ENCODE measurements around the gene SLC26A1. TPM values are rescaled to one million over a fixed set of nuclear protein-coding genes. Genes with fewer than 3 reads are reported as not detected.

Gene SLC26A1
- polyA plus RNA-seq, 1 donor (not counting 4 experiments of a cell fraction or from before 2014, with no cell fraction given): not detected

DNA sequence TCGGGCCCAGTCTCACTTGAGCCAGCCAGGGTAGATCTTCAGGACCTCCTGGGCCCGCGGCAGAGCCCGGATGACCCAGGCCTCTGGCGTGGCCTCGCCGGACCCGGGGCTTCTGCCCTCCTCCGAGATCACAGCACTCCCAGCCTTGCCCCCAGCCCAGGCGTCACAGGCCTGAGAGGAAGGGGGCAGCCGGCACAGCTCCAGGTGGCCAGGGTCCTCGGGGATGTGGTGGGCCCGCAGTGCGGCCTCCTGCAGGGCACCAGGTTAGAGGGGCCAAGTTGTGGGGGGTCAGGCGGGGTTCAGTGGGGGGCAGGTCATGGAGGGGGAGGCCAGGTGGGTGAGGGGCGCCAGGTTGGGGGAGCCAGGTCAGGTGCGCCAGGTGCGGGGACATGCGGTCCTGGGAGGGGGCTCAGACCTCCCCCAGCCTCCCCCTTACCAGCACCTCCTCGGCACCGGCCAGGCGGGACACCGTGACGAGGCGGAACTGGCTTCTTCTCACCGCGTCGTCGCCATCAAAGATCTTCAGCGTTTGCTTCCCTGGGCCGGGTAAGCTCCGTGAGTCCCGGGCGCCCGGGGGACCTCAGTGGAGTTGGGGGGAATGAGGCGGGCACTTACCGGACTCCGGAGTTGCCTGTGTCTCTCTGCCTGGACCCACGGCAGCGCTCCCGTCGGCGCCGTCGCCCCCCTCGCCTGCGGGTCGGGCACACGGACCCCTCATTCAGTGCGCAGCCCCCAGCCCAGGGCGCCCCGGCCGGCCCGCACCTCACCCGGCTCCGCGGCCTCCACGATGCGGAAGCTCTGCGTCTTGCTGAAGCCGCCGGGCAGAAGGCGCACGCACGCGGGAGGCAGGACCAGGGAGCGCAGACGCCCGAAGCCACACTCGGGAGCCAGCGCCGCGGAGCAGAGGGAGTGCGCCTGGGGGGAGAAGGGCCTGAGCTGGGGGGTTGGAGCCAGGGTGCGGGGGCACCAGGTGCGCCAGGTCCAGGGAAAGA lies 25.8 kb downstream of the SLC26A1 start:
- Histone ChIP-seq H3K27ac (ENCODE audit: control insufficient read depth, insufficient read depth, low read length) (no peak overlapping the region), H2AFZ (ENCODE audit: control insufficient read depth, low read length) (no peak overlapping the region), H3K9ac (ENCODE audit: control insufficient read depth, extremely low read depth, insufficient read depth, low read length) (no peak overlapping the region), H3K4me2 (ENCODE audit: control insufficient read depth, extremely low read depth, insufficient read depth, low read depth, low read length) (no peak overlapping the region), H3K9me1 (ENCODE audit: control insufficient read depth, extremely low read depth, insufficient read depth, low read length) (no peaks in the 10 kb centered on the region), H3K4me1 (ENCODE audit: control insufficient read depth, extremely low read depth, insufficient read depth, low read length) (peaks cover 19% of the 10 kb centered on the region), H3K27me3 (ENCODE audit: control insufficient read depth, extremely low read depth, insufficient read depth, low read length) (no peaks in the 10 kb centered on the region), H3K4me3 (ENCODE audit: control insufficient read depth in 2 of 3, extremely low read depth in 1 of 3, insufficient read depth in 2 of 3, low read depth in 1 of 3, low read length in 3 of 3) (no peak overlapping the region), H3K9me3 (ENCODE audit: control insufficient read depth, low read depth, low read length) (no peaks in the 10 kb centered on the region), H3K36me3 (ENCODE audit: control insufficient read depth in 2 of 2, extremely low read depth in 1 of 2, insufficient read depth in 2 of 2, low read length in 2 of 2) (peaks cover 4 to 17% of the 10 kb centered on the region in 2 experiments), H4K20me1 (ENCODE audit: control insufficient read depth, extremely low read depth, insufficient read depth, low read length) (peaks cover 3% of the 10 kb centered on the region), H3K79me2 (ENCODE audit: control insufficient read depth, insufficient read depth, low read length) (no peaks in the 10 kb centered on the region)
- DNase-seq (ENCODE audit: low read depth, low spot score) (no peak), FAIRE-seq (no peak)
- dilution Hi-C loops (cut with MboI; ENCODE audit: extremely low pct_ligation_motif_present, low sequenced_read_pairs): no loop called here
- TF ChIP-seq, protein P1, sequence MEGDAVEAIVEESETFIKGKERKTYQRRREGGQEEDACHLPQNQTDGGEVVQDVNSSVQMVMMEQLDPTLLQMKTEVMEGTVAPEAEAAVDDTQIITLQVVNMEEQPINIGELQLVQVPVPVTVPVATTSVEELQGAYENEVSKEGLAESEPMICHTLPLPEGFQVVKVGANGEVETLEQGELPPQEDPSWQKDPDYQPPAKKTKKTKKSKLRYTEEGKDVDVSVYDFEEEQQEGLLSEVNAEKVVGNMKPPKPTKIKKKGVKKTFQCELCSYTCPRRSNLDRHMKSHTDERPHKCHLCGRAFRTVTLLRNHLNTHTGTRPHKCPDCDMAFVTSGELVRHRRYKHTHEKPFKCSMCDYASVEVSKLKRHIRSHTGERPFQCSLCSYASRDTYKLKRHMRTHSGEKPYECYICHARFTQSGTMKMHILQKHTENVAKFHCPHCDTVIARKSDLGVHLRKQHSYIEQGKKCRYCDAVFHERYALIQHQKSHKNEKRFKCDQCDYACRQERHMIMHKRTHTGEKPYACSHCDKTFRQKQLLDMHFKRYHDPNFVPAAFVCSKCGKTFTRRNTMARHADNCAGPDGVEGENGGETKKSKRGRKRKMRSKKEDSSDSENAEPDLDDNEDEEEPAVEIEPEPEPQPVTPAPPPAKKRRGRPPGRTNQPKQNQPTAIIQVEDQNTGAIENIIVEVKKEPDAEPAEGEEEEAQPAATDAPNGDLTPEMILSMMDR (optimal IDR thresholded peaks at IDR 0.05 in 1 of 3, IDR thresholded peaks at IDR 0.05 in 1 of 3, conservative IDR thresholded peaks at IDR 0.05 in 1 of 3; ENCODE audit: extremely low read depth in 1 of 3, insufficient read depth in 2 of 3, low read length in 3 of 3): no peak
- TF ChIP-seq EZH2 (IDR thresholded peaks at IDR 0.05; ENCODE audit: low read length): no peak

DNA sequence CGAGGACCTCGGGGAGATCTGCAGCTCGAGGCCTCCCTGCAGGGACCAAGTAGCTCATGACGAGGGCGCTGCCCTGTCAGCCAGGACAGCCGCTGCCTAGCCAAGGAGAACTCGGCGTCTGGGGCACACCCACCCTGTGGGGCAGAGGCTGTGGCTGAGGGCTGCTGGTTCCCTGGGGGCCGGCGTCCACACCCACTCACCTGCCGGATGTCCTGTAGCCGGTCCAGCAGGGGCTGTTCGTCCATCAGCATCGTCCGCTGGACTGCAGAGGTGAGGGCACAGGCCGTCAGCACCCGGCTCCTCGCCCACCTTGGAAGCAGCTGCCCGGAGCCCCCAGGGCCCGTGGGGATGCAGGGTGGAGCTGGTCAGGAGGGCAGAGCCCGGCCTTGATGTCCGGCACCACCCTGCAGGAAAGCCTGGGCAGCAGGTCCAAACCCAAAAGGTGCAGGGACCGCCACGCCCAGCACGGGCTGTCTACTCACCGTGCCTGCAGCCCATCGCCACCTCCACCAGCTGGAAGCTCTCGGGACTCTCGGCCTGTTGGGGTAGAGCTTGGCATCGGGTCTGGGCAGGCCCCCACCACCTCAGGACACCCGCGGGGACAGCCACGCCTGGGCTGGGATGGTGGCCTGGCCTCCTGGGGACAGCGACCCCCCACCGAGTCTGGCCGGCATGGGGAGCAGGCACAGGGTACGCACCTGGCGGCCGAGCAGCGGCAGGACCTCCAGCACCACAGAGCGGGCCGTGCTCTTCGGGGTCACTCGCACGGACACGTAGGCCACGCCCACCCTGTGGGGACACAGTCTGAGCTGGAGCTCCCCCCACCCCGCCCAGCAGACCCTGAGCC lies 26.7 kb downstream of the SLC26A1 start:
- Histone ChIP-seq H3K4me1 (ENCODE audit: control insufficient read depth, extremely low read depth, insufficient read depth, low read length) (peaks cover 17% of the 10 kb centered on the region), H3K9me3 (ENCODE audit: control insufficient read depth, low read depth, low read length) (no peaks in the 10 kb centered on the region), H3K9ac (ENCODE audit: control insufficient read depth, extremely low read depth, insufficient read depth, low read length) (no peak overlapping the region), H4K20me1 (ENCODE audit: control insufficient read depth, extremely low read depth, insufficient read depth, low read length) (peaks cover 9% of the 10 kb centered on the region), H3K4me2 (ENCODE audit: control insufficient read depth, extremely low read depth, insufficient read depth, low read depth, low read length) (no peak overlapping the region), H3K36me3 (ENCODE audit: control insufficient read depth in 2 of 2, extremely low read depth in 1 of 2, insufficient read depth in 2 of 2, low read length in 2 of 2) (peaks cover 4 to 19% of the 10 kb centered on the region in 2 experiments), H3K27me3 (ENCODE audit: control insufficient read depth, extremely low read depth, insufficient read depth, low read length) (no peaks in the 10 kb centered on the region), H3K4me3 (ENCODE audit: control insufficient read depth in 2 of 3, extremely low read depth in 1 of 3, insufficient read depth in 2 of 3, low read depth in 1 of 3, low read length in 3 of 3) (no peak overlapping the region), H3K79me2 (ENCODE audit: control insufficient read depth, insufficient read depth, low read length) (no peaks in the 10 kb centered on the region), H3K9me1 (ENCODE audit: control insufficient read depth, extremely low read depth, insufficient read depth, low read length) (peaks cover 3% of the 10 kb centered on the region), H3K27ac (ENCODE audit: control insufficient read depth, insufficient read depth, low read length) (no peak overlapping the region), H2AFZ (ENCODE audit: control insufficient read depth, low read length) (no peak overlapping the region)
- dilution Hi-C loops (cut with MboI; ENCODE audit: extremely low pct_ligation_motif_present, low sequenced_read_pairs): no loop called here
- TF ChIP-seq, protein P1 (optimal IDR thresholded peaks at IDR 0.05 in 1 of 3, IDR thresholded peaks at IDR 0.05 in 1 of 3, conservative IDR thresholded peaks at IDR 0.05 in 1 of 3; ENCODE audit: extremely low read depth in 1 of 3, insufficient read depth in 2 of 3, low read length in 3 of 3): no peak
- no peak for TF ChIP-seq EZH2 (IDR thresholded peaks at IDR 0.05; ENCODE audit: low read length)
- DNase-seq (ENCODE audit: low read depth, low spot score) (no peak), FAIRE-seq (no peak)
